ENCODE results near the gene ASPSCR1. TPM values are rescaled to one million over a fixed set of nuclear protein-coding genes. Genes with fewer than 3 reads are reported as not detected.

The ASPSCR1 gene
- total and polyA plus RNA-seq, 8 donors, result 11.7 to 143 (median 55.6) TPM

DNA sequence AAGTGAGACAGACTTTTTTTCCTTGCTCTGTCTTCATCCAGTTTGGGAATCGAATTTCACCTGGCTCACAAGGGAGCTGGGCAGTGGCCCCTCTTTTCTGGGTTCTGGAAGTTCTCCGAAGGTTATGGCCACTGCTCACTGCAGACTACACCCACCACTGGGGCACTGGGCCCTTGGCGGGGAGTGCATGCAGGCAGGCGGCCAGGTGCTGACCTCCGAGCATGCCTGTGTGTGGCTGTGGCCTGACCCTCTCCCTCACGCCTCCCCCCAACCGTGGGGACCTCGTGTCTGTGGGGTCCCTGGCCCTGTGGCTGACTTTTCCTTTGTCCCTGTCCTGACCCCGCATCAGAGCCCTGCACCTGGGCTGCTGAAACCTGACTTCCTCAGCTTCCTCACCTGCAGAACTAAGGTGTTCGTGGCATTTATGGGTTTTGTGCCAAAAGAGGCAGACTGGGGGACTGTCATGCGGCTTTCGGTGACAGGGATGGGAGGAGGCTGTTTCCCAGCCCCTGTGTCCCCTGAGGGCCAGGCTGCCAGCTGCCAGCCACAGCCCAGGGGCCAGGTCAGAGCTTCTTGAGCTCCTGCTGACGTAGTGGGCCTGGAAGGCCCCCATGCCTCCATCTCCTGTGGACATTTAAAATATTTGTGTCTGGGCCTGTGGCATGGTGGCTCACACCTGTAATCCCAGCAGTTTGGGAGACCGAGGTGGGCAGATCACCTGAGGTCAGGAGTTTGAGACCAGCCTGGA, 21.4 kb downstream of the ASPSCR1 start:
- Histone ChIP-seq H3K4me1 (peaks cover 7 to 39% (median 37%) of the 10 kb centered on the region in 4 donors), H3K4me3 (no peak overlapping the region), H3K27ac (peak overlapping the region in 1 of 5 donors; percentile 14), H3K36me3 (peaks cover 0 to 42% (median 19%) of the 10 kb centered on the region in 4 donors), H3K27me3 (no peaks in the 10 kb centered on the region), H3K9me3 (no peaks in the 10 kb centered on the region)
- DNase-seq, result no peak
- TF ChIP-seq POLR2A (IDR thresholded peaks at IDR 0.05), result no peak
- no peak for TF ChIP-seq POLR2AphosphoS5 (IDR thresholded peaks at IDR 0.05)
- TF ChIP-seq, protein P1, sequence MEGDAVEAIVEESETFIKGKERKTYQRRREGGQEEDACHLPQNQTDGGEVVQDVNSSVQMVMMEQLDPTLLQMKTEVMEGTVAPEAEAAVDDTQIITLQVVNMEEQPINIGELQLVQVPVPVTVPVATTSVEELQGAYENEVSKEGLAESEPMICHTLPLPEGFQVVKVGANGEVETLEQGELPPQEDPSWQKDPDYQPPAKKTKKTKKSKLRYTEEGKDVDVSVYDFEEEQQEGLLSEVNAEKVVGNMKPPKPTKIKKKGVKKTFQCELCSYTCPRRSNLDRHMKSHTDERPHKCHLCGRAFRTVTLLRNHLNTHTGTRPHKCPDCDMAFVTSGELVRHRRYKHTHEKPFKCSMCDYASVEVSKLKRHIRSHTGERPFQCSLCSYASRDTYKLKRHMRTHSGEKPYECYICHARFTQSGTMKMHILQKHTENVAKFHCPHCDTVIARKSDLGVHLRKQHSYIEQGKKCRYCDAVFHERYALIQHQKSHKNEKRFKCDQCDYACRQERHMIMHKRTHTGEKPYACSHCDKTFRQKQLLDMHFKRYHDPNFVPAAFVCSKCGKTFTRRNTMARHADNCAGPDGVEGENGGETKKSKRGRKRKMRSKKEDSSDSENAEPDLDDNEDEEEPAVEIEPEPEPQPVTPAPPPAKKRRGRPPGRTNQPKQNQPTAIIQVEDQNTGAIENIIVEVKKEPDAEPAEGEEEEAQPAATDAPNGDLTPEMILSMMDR (IDR thresholded peaks at IDR 0.05), result no peak
- no peak for TF ChIP-seq EP300 (IDR thresholded peaks at IDR 0.05)
- intact Hi-C loops (cut with DNase I; ENCODE audit: low total_unique reads), result no loop called here
- 82 to 88% (median 85%) methylated on average over 13 to 14 of the region's 14 CpGs for WGBS, 5 donors

DNA sequence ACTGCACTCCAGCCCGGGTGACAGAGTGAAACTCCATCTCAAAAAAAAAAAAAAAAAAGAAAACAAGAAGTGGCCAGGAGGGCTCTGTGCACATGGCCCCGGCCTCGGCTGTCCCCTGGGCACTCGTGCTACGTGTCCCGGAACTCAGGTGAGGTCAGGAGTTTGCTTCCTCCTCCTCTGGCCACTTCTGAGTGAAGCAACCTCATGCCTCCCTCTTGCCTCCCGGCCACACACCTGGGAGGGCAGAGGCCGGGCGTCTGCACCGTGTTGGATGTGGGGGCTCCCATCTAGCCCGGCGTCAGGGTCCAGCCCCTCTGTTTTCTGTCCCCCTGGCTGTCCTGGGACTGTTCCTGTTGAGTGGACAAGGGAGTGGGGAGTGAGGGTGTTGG, 22.2 kb downstream of the ASPSCR1 start:
- TF ChIP-seq POLR2AphosphoS5 (IDR thresholded peaks at IDR 0.05) (no peak), POLR2A (IDR thresholded peaks at IDR 0.05) (no peak), EP300 (IDR thresholded peaks at IDR 0.05) (no peak)
- TF ChIP-seq, protein P1 (IDR thresholded peaks at IDR 0.05), result no peak
- intact Hi-C loops (cut with DNase I; ENCODE audit: low total_unique reads), result no loop called here
- H3K27me3 ChIP-seq, result no peaks in the 10 kb centered on the region
- WGBS, 5 donors, result 69 to 77% (median 75%) methylated on average over 11 to 12 of the region's 12 CpGs
- peak overlapping the region in 1 of 5 donors; percentile 14 for H3K27ac ChIP-seq
- no peak overlapping the region for H3K4me3 ChIP-seq
- H3K4me1 ChIP-seq, result peaks cover 7 to 40% (median 33%) of the 10 kb centered on the region in 4 donors
- peaks cover 0 to 35% (median 17%) of the 10 kb centered on the region in 4 donors for H3K36me3 ChIP-seq
- no peaks in the 10 kb centered on the region for H3K9me3 ChIP-seq
- peak in 1 of 2 donors; percentile 10 for DNase-seq

DNA sequence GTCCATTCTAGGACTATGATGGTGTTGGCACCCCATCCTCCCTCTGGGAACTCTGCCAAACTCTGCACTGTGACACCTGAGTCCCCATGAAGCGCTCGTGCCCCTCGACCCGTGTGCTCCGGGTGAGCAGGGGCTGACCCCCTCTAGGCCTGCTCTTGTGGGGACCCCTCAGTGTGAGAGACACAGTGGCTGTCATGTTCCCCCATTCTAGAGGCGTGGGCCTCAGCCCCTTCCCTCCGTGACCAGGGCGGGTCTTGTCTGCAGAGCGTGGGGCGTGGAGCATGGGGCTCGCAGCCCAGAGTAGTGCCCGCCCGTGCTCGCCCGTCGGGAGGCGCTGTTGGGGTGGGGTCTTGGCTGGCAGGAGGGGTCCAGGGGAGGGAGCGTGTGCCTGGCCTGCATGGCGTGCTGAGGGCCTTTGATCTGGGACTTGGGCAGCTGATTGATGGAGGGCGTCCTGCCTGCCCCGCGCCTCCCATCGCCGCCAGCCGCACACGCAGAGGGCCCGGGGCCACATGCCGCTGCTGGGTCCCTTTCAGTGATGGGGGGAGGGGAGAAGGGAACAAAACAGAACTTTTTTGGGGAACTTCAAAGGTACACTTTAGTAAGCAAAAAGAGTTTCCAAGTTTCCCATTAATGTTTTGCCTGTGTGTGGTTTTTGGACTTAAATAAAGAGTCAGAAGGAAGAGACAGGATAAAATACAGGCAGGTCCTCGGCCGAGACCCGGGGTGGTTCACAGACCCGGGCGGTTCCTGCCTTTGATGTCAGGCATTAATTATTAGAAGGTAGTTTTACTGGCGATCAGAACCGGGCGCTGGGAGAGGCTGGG, 22.8 kb downstream of the ASPSCR1 start:
- no peak for TF ChIP-seq EP300 (IDR thresholded peaks at IDR 0.05)
- no peak for TF ChIP-seq POLR2A (IDR thresholded peaks at IDR 0.05)
- TF ChIP-seq, protein P1 (IDR thresholded peaks at IDR 0.05), result no peak
- no peak for TF ChIP-seq POLR2AphosphoS5 (IDR thresholded peaks at IDR 0.05)
- Histone ChIP-seq H3K4me1 (peaks cover 7 to 35% (median 27%) of the 10 kb centered on the region in 4 donors), H3K4me3 (no peak overlapping the region), H3K27me3 (no peaks in the 10 kb centered on the region), H3K27ac (peak overlapping the region in 1 of 5 donors; percentile 41), H3K9me3 (no peaks in the 10 kb centered on the region), H3K36me3 (peaks cover 0 to 30% (median 14%) of the 10 kb centered on the region in 4 donors)
- 46 to 71% (median 48%) methylated on average over 33 to 36 of the region's 36 CpGs for WGBS, 5 donors
- DNase-seq, result peak in 1 of 2 donors; percentile 46
- intact Hi-C loops (cut with DNase I; ENCODE audit: low total_unique reads), result no loop called here

DNA sequence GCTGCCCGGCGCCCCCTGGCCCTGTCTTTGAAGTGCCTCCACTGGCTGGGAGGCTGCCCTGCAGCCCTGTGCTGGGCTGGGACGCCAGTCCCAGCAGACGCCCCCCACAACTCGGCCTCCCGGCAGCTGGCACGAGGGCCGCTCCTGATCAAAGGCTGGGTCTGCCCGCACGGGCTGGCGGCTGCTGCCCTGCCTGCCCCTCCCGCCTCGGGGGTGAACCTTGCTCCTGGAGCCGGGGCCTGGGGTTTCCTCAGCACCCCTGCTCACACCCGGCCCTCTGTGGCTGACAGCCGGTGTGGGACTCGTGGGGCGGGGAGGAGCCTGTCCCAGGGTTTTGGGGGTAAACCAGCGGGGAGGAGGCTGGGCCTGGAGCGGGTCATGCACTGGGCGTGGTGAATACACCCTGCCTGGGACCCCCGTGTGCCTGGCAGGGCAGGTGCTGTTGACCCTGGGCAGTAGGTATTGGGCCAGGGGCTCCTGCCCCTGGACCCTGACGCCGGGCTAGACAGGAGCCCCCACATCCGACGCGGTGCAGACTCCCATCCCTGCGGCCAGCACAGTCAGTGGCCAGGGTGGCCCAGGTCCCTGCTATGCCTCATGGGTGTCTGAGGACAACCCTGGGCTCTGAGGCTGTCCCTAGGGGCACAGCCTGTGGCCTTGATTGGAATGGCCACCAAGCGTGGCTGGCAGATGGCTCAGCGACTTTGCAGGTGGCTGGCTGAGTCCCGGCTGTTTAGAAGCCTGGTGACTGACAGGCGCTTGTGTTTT, 23.6 kb downstream of the ASPSCR1 start:
- Histone ChIP-seq H3K27ac (peak overlapping the region in 1 of 5 donors; percentile 41), H3K9me3 (no peaks in the 10 kb centered on the region), H3K27me3 (no peaks in the 10 kb centered on the region), H3K4me1 (peaks cover 7 to 32% (median 24%) of the 10 kb centered on the region in 4 donors), H3K36me3 (peaks cover 0 to 22% (median 12%) of the 10 kb centered on the region in 4 donors), H3K4me3 (no peak overlapping the region)
- intact Hi-C loops (cut with DNase I; ENCODE audit: low total_unique reads), result no loop called here
- 47 to 87% (median 54%) methylated on average over 11 to 32 of the region's 32 CpGs for WGBS, 5 donors
- DNase-seq, result peak in 1 of 2 donors; percentile 81
- no peak for TF ChIP-seq POLR2A (IDR thresholded peaks at IDR 0.05)
- TF ChIP-seq, protein P1 (IDR thresholded peaks at IDR 0.05), result no peak
- TF ChIP-seq EP300 (IDR thresholded peaks at IDR 0.05), result no peak
- TF ChIP-seq POLR2AphosphoS5 (IDR thresholded peaks at IDR 0.05), result no peak

Measured in stomach (tissue), 9 donors.